ENCODE results near the gene PRPF19. TPM values are rescaled to one million over a fixed set of nuclear protein-coding genes. Genes with fewer than 3 reads are reported as not detected.

PRPF19 gene
- total and polyA plus RNA-seq, 2 of the 13 experiments (the other 11 are each of a cell fraction or from before 2014, with no cell fraction given) = 27.4 to 91.1 TPM

DNA sequence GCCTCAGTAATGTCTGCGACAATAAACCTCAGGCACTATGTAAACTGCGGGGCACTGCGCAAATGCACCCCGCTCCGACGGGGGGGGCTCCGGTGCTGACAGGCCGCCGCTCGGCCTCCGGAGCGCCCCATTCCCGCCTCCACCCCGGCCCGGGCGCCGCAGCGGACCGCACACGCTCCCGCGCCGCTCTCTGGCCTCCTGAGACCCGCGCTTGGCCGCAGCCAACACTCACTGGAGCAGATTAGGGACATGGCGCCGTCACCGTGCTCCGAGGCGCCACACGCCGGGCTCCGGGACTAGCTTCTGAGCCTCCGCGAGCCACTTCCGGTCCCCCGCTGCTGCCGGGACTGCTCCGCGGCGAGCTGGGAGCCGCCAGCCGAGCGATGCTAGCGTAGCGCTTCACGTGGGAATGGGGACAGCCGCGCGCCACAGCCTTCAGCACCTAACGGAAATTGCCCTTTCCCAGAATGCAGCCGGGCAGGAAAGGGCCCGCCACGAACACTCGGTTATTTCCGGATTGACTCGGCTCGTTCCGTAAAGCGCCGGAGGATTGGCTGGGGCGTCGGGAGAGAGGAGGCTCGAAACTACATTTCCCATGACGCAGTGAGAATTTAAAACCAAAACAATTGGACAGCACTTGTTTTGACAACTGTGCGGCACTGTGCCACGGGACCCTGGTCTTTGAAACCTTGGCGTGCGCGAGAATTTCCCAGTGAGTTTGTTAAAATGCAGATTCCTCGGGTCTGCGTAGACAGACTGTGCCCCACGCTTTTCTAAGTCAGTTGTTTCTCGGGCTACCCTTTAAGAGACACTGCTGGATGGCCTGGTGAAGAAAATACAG is at the start of gene PRPF19 (continued):
- TF ChIP-seq CBFB (CRISPR knock-in tag; IDR thresholded peaks at IDR 0.05) (peak; percentile 70; the same call in 1 of the 2 replicates), PHF20 (CRISPR knock-in tag; IDR thresholded peaks at IDR 0.05) (peak; percentile 89), SKIL (CRISPR knock-in tag; IDR thresholded peaks at IDR 0.05; ENCODE audit: borderline replicate concordance) (no peak), MED13 (CRISPR knock-in tag; IDR thresholded peaks at IDR 0.05) (no peak), MAF1 (CRISPR knock-in tag; IDR thresholded peaks at IDR 0.05; ENCODE audit: borderline replicate concordance) (no peak), ZNF850 (CRISPR knock-in tag; conservative IDR thresholded peaks at IDR 0.05) (no peak; the same call in 1 of the 2 replicates), ZNF83 (CRISPR knock-in tag; IDR thresholded peaks at IDR 0.05; ENCODE audit: borderline replicate concordance) (no peak), IRX3 (CRISPR knock-in tag; IDR thresholded peaks at IDR 0.05; ENCODE audit: borderline replicate concordance, low read depth) (no peak), ZSCAN9 (CRISPR knock-in tag; IDR thresholded peaks at IDR 0.05; ENCODE audit: borderline replicate concordance) (no peak), ZBTB39 (CRISPR knock-in tag; IDR thresholded peaks at IDR 0.05) (no peak), CHCHD3 (CRISPR knock-in tag; IDR thresholded peaks at IDR 0.05) (0 out of 2 replicates have a peak, but pooled peaks have one; percentile 77), ZNF781 (CRISPR knock-in tag; IDR thresholded peaks at IDR 0.05; ENCODE audit: borderline replicate concordance, not compliant biosample characterization) (no peak), AKAP8 (CRISPR knock-in tag; IDR thresholded peaks at IDR 0.05) (no peak), HNRNPLL (IDR thresholded peaks at IDR 0.05; ENCODE audit: low read depth, low read length, poor library complexity, severe bottlenecking) (peak; percentile 98), ZNF740 (CRISPR knock-in tag; IDR thresholded peaks at IDR 0.05) (peak; percentile 74; the same call in 1 of the 2 replicates)
- TF ChIP-seq, protein P1, sequence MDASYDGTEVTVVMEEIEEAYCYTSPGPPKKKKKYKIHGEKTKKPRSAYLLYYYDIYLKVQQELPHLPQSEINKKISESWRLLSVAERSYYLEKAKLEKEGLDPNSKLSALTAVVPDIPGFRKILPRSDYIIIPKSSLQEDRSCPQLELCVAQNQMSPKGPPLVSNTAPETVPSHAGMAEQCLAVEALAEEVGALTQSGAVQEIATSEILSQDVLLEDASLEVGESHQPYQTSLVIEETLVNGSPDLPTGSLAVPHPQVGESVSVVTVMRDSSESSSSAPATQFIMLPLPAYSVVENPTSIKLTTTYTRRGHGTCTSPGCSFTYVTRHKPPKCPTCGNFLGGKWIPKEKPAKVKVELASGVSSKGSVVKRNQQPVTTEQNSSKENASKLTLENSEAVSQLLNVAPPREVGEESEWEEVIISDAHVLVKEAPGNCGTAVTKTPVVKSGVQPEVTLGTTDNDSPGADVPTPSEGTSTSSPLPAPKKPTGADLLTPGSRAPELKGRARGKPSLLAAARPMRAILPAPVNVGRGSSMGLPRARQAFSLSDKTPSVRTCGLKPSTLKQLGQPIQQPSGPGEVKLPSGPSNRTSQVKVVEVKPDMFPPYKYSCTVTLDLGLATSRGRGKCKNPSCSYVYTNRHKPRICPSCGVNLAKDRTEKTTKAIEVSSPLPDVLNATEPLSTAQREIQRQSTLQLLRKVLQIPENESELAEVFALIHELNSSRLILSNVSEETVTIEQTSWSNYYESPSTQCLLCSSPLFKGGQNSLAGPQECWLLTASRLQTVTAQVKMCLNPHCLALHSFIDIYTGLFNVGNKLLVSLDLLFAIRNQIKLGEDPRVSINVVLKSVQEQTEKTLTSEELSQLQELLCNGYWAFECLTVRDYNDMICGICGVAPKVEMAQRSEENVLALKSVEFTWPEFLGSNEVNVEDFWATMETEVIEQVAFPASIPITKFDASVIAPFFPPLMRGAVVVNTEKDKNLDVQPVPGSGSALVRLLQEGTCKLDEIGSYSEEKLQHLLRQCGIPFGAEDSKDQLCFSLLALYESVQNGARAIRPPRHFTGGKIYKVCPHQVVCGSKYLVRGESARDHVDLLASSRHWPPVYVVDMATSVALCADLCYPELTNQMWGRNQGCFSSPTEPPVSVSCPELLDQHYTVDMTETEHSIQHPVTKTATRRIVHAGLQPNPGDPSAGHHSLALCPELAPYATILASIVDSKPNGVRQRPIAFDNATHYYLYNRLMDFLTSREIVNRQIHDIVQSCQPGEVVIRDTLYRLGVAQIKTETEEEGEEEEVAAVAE (CRISPR knock-in tag; IDR thresholded peaks at IDR 0.05; ENCODE audit: borderline replicate concordance) = peak; percentile 74; the same call in 1 of the 2 replicates
- TF ChIP-seq, protein P2, sequence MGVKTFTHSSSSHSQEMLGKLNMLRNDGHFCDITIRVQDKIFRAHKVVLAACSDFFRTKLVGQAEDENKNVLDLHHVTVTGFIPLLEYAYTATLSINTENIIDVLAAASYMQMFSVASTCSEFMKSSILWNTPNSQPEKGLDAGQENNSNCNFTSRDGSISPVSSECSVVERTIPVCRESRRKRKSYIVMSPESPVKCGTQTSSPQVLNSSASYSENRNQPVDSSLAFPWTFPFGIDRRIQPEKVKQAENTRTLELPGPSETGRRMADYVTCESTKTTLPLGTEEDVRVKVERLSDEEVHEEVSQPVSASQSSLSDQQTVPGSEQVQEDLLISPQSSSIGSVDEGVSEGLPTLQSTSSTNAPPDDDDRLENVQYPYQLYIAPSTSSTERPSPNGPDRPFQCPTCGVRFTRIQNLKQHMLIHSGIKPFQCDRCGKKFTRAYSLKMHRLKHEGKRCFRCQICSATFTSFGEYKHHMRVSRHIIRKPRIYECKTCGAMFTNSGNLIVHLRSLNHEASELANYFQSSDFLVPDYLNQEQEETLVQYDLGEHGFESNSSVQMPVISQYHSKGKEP (CRISPR knock-in tag; IDR thresholded peaks at IDR 0.05) = no peak

Data from HepG2 (cell line).